ENCODE measurements around the gene GRIN2C.

DNA sequence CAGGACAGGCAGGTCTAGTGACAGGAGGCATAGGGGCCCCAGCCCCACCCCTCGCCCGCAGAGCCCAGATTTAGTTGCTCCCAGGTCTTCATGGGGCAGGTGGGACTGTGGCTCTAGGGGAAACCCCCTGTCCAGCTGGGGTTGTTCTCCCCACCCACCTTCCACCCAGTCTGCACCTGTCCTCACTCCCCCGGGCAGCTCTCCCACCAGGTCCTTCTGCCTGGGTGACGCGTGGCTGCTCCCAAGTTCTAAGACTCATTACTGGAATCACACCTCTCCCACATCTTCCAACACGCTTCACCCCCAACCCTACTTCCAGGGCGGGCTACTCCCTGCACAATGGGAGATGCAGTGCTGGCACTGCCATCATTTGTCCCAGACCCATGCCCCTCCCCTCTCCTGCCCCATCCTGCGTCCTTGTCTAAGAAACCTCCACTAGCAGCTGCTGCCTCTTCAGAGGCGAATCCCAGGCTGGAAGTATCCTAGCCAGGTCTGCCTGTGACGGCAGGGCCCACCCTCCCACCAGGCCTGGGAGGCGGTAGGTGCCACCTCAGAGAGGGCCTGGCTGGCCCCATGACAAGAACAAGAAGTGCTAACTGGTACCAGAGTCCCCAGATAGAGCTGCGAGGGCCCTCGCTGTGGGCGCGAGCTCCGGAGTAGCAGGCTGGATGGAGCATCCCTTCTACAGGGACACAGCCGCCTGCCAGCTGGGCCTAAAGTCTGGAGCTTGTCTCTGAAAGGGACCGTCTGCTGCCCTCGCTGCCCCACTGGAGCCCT is 22.8 kb downstream of the GRIN2C start:
- TF ChIP-seq, protein P1, sequence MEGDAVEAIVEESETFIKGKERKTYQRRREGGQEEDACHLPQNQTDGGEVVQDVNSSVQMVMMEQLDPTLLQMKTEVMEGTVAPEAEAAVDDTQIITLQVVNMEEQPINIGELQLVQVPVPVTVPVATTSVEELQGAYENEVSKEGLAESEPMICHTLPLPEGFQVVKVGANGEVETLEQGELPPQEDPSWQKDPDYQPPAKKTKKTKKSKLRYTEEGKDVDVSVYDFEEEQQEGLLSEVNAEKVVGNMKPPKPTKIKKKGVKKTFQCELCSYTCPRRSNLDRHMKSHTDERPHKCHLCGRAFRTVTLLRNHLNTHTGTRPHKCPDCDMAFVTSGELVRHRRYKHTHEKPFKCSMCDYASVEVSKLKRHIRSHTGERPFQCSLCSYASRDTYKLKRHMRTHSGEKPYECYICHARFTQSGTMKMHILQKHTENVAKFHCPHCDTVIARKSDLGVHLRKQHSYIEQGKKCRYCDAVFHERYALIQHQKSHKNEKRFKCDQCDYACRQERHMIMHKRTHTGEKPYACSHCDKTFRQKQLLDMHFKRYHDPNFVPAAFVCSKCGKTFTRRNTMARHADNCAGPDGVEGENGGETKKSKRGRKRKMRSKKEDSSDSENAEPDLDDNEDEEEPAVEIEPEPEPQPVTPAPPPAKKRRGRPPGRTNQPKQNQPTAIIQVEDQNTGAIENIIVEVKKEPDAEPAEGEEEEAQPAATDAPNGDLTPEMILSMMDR (IDR thresholded peaks at IDR 0.05; ENCODE audit: low read length), result no peak
- no peak for TF ChIP-seq EZH2 (IDR thresholded peaks at IDR 0.05; ENCODE audit: borderline replicate concordance, low read length)

All from OCI-LY1 (cell line).